ENCODE measurements around the gene NECAB3. TPM values are rescaled to one million over a fixed set of nuclear protein-coding genes. Genes with fewer than 3 reads are reported as not detected.
"Not testable (repeated sequence)": the region's sequence is repeated elsewhere in the genome, so short reads cannot be mapped to it uniquely, and the experiment has no call there.

The NECAB3 gene
- total RNA-seq, 1 donor from 2014 or later = 54.1 TPM

DNA sequence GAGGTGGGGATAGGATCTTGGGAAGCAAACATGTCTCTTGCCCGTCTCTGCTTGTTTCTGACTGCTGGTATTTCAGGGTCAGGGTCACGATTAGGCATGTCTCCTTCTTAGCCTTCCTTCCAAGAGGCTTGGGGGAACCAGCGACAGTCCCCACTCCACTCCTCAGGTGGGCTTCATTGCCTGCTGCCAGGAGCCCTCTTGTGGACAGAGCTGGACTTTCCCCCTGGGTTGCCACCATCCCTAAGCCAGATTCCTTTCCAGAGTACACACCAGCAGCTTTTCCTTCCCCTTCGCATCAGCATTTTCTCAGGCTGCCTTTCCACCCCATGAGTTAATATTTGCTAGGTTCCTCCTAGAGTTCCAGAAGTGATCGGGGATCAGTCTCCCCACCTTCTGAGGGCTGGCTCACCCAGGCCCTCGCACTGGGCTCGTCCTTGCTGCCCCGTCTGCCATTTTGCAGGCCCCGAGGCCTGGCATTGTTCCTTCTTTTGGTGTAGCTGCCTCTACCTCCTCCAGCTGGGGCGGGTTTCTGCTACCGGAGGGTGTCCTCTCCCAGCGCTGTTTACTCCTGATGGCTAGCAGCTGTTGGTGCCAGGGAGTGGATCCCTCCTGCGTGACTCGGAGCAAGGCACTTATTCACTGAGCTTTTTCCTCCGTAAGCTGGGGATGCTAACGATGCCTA is 20.9 kb downstream of the NECAB3 start:
- intact Hi-C loops (cut with micrococcal nuclease) = no loop called here

- intact Hi-C loops (cut with micrococcal nuclease) = no loop called here
Measured at GRCh38 chr20:33651562-33652048, 22.6 kb downstream of the NECAB3 start.

DNA sequence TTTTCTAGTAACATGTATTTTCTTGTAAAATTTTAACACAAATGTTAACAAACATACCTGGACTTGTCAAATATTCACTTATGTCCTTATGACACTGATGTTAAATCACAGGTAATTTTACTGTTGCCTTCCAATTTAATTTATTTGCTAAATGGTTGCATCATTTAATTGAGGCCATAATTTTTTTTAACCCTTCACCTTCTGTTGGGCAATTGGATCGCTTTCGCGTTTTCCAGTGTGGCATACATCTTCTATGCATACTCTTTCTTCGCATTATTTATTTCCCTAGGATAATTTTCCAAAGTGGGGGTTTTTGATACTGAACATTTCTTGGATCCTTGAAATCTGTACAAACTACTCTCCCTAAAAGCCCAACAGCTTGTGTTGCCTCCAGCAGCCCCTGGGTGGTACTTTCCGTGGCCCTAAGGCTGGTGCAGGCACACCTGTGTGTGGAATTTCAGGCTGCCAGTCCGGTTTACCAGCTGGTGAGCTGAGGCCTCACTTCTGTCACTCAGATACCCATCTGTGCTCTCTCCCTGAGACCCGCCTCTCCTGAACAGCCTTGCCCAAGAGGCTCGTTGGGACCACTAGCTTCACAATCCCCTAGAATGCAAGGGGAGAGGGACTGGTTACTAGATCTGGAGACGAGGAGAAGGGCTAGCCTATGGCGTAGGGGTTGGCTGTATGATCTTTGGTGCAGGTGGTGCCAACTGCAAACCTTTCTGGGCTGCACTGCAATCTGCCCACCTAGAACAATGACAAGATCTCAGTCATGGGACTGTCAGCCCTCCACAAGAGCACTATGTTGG is 23.3 kb downstream of the NECAB3 start:
- intact Hi-C loops (cut with micrococcal nuclease) = no loop called here

DNA sequence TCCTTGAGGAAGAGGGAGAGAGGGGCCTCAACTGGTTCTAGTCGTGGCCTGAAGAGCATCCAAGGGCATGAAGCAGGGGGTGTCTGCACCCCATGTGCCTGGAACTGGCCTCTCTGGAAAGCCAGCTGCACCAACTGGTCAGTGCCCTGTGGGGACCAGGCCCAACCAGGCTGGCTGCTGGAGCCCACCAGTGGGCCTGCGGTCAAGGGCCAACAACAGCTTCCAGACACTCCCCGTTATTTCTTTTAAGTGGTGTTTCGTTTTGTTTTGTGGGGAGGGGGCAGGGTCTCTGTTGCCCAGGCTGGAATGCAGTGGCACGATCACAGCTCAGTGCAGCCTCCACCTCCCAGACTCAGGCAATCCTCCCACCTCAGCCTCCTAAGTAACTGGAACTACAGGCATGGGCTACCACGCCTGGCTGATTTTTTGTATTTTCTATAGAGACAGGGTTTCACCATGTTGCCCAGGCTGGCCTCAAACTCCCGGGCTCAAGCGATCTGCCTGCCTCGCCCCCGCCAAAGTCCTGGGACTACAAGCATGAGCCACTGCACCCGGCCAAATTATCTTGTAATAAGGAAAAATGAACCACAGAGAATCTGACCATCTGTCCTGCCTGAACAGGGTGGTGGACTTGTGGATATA is 24.0 kb downstream of the NECAB3 start:
- intact Hi-C loops (cut with micrococcal nuclease) = no loop called here

- intact Hi-C loops (cut with micrococcal nuclease) = no loop called here
Measured at GRCh38 chr20:33649201-33649681, 25.0 kb downstream of the NECAB3 start.

- intact Hi-C loops (cut with micrococcal nuclease) = no loop called here
Measured at GRCh38 chr20:33648396-33649004, 25.7 kb downstream of the NECAB3 start.

- intact Hi-C loops (cut with micrococcal nuclease) = no loop called here
Measured at GRCh38 chr20:33647603-33648395, 26.4 kb downstream of the NECAB3 start.

DNA sequence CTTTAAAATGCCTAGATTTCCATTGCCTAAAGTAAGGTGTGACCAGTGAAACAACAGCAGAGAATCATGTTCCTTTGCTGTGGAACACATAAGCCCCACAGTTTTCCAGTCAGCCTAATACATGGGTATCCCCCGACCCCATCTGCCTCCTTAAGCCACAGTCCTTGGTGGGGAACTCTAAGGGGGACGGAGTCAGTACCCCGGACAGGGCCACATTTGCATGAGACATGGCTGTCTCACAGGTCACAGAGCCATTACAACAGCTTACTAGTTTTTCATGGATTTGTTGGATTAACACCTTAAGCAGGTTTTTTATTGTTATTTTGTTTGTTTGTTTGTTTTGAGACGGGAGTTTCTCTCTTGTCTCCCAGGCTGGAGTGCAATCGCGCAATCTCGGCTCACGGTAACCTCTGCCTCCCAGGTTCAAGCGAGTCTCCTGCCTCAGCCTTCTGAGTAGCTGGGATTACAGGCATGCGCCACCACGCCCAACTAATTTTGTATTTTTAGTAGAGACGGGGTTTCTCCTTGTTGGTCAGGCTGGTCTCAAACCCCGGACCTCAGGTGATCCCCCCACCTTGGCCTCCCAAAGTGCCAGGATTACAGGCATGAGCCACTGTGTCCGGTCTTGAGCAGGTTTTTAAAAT is 27.1 kb downstream of the NECAB3 start:
- intact Hi-C loops (cut with micrococcal nuclease) = not testable (repeated sequence)

- intact Hi-C loops (cut with micrococcal nuclease) = no loop called here
Measured at GRCh38 chr20:33646191-33646590, 28.0 kb downstream of the NECAB3 start.

GRCh38 chr20:33645396-33645795 is 28.8 kb downstream of the NECAB3 start:
- intact Hi-C loops (cut with micrococcal nuclease) = no loop called here

DNA sequence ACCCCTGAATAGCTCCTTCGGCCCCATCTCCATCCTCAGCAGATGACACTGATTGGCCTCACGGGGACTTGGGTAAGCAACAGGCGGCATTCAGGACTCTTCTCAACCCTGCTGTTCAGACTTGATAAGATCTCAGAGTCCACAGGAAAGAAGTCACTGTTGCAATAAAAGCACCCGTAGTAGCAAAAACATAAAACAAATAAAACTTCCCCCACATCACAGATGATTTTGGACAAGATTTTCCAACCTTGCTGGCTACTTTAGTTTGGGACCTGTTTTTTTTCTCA is 29.2 kb downstream of the NECAB3 start:
- intact Hi-C loops (cut with micrococcal nuclease) = no loop called here

GRCh38 chr20:33644313-33645071 is 29.7 kb downstream of the NECAB3 start:
- intact Hi-C loops (cut with micrococcal nuclease) = no loop called here

GRCh38 chr20:33640287-33640686 is 33.9 kb downstream of the NECAB3 start:
- intact Hi-C loops (cut with micrococcal nuclease) = no loop called here

DNA sequence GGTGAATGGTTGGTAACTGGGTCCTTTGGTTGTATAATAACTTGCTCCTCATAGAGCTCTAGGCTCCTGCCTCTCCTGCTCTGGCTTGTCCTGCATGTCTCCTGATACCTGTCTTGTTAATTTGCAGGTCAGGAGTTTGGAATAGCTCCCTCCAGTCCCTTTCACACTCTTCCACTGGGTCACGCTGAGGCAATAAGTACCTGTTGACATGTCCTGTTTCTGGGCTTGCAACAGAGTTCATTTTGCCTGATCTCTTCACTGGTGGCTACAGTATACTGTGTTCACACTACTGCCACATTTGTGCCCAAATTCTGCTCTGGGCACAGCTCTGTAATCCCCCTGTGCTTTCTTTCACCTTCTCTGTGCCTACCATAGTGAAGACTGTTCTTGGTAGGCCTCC is 37.5 kb downstream of the NECAB3 start:
- intact Hi-C loops (cut with micrococcal nuclease) = no loop called here

DNA sequence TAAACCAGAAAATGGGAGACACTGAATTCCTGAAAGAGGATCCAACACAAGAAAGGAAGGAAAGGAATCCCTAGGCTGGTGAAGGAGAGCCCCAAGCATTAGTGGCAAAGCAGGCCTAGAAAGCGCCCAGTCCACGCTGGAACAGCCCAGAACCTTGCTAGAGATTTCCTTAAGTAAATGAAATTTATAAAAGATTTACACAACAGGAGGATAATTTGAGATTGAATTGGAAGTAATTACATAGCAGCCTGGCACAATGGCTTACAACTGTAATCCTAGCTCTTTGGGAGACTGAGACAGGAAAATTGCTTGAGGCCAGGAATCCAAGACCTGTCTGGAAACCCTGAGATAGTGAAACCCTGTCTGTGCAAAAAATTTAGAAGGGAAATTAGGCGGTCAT is 38.9 kb downstream of the NECAB3 start:
- intact Hi-C loops (cut with micrococcal nuclease) = no loop called here

DNA sequence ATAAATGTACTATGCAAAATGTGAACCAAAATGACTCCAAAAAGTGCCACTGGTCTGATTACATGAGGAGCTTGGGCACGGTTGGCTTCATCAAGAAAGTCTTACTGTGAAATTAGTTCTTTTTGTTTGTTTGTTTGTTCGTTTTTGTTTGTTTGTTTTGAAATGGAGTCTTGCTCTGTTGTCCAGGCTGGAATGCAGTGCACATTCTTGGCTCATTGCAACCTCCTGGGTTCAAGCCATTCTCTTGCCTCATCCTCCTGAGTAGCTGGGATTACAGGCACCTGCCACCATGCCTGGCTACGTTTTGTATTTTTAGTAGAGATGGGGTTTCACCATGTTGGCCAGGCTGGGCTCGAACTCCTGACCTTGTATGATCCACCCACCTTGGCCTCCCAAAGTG is 42.3 kb downstream of the NECAB3 start:
- intact Hi-C loops (cut with micrococcal nuclease) = not testable (repeated sequence)

DNA sequence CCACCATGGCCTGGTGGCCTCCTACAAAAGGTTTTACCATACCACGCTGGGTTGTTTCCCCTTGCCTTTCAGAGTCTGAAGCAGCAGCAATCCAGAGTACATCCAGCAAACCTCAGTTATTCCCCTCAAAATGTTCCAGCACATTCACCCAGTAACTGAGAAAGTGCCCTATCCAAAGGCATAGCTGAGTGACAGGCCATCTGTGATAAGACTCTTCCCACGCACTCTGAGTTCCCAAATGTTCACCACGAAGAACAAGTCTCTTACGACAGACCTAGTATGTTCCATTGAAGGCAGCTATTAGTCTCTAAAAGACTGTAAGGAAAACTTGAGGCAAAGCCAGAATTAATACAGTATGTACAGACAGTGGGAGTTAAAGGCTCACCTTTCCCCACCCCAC is 43.7 kb downstream of the NECAB3 start:
- intact Hi-C loops (cut with micrococcal nuclease) = no loop called here

GRCh38 chr20:33629979-33630378 is 44.2 kb downstream of the NECAB3 start:
- intact Hi-C loops (cut with micrococcal nuclease) = no loop called here

- intact Hi-C loops (cut with micrococcal nuclease) = no loop called here
Measured at GRCh38 chr20:33629533-33629932, 44.7 kb downstream of the NECAB3 start.

All from T-helper 1 cell treated with Interleukin-12 subunit alpha and Interleukin-12 subunit beta and Interleukin-4 antibody, amounts not matched to agents 30 ng/mL and 1 ng/mL, for 36 hours (primary cell).